Keratinocyte (primary cell): ENCODE measurements around the gene CDIP1.

ENCODE experiments used
- EZH2 ChIP-seq: IDR thresholded peaks from one replicate; pipeline ENCODE4 v1.6.1; 2012; ENCODE audit warnings: inconsistent platforms, mild to moderate bottlenecking, low read length, moderate library complexity
- TF ChIP-seq, protein P1 (sequence below), 3 experiments: IDR thresholded peaks in 1 of 3; conservative IDR thresholded peaks in 1 of 3; optimal IDR thresholded peaks in 1 of 3; 2 replicates in 2 of 3; 3 replicates in 1 of 3; pipeline versions ENCODE3 to v1.5.1; 2011; ENCODE audit warnings: low read length in 3 of 3, mild to moderate bottlenecking in 3 of 3, moderate library complexity in 2 of 3, control low read depth in 1 of 3, inconsistent platforms in 1 of 3; ENCODE audit not compliant: insufficient read depth in 2 of 3; ENCODE audit errors: extremely low read depth in 1 of 3

DNA sequence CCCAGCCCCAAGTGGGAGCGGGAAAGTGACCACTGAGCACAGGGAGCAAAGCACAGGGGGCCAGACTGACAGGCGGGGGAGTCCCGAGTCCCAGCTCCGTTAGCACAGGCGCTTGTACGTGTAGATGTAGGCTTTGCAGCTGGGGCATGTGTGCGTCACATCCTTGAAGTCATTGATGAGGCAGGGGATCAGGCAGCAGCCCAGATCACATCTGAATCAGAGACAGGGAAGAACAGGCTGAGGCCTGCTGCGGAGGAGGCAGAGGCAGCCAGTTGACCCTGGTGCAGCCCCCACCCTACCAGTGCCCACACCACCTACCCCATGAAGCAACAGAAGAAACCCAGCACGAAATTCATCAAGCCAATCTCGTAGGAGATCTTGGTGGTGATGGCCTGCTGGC lies 26.1 kb downstream of the CDIP1 start:
- TF ChIP-seq, protein P1, sequence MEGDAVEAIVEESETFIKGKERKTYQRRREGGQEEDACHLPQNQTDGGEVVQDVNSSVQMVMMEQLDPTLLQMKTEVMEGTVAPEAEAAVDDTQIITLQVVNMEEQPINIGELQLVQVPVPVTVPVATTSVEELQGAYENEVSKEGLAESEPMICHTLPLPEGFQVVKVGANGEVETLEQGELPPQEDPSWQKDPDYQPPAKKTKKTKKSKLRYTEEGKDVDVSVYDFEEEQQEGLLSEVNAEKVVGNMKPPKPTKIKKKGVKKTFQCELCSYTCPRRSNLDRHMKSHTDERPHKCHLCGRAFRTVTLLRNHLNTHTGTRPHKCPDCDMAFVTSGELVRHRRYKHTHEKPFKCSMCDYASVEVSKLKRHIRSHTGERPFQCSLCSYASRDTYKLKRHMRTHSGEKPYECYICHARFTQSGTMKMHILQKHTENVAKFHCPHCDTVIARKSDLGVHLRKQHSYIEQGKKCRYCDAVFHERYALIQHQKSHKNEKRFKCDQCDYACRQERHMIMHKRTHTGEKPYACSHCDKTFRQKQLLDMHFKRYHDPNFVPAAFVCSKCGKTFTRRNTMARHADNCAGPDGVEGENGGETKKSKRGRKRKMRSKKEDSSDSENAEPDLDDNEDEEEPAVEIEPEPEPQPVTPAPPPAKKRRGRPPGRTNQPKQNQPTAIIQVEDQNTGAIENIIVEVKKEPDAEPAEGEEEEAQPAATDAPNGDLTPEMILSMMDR (optimal IDR thresholded peaks at IDR 0.05 in 1 of 3, IDR thresholded peaks at IDR 0.05 in 1 of 3, conservative IDR thresholded peaks at IDR 0.05 in 1 of 3; ENCODE audit: extremely low read depth in 1 of 3, insufficient read depth in 2 of 3, low read length in 3 of 3): no peak
- TF ChIP-seq EZH2: no peak
